GM21737 (cell line): ENCODE results near the gene CFDP1.
"Not testable (repeated sequence)": the region's sequence is repeated elsewhere in the genome, so short reads cannot be mapped to it uniquely, and the experiment has no call there.

ENCODE experiments used
- ATAC-seq: cut with Tn5 transposase; IDR thresholded peaks from one replicate; pipeline ENCODE4 v1.9.1; 2021; ENCODE audit warnings: mild to moderate bottlenecking, moderate library complexity; ENCODE audit not compliant: unreplicated experiment

CFDP1 gene

GRCh38 chr16:75459691-75460090 is 26.4 kb upstream of the CFDP1 start:
- ATAC-seq, result no peak

GRCh38 chr16:75458439-75458838 is 25.1 kb upstream of the CFDP1 start:
- ATAC-seq, result no peak

GRCh38 chr16:75458029-75458428 is 24.7 kb upstream of the CFDP1 start:
- no peak for ATAC-seq

- ATAC-seq, result no peak
Measured at GRCh38 chr16:75457485-75458021, 24.2 kb upstream of the CFDP1 start.

- no peak for ATAC-seq
Measured at GRCh38 chr16:75456971-75457370, 23.7 kb upstream of the CFDP1 start.

GRCh38 chr16:75456486-75456885 is 23.2 kb upstream of the CFDP1 start:
- ATAC-seq, result not testable (repeated sequence)

- ATAC-seq, result no peak
Measured at GRCh38 chr16:75455677-75456076, 22.4 kb upstream of the CFDP1 start.

- no peak for ATAC-seq
Measured at GRCh38 chr16:75452464-75453190, 19.3 kb upstream of the CFDP1 start.

GRCh38 chr16:75446416-75446815 is 13.1 kb upstream of the CFDP1 start:
- no peak for ATAC-seq

GRCh38 chr16:75445298-75445697 is 12.0 kb upstream of the CFDP1 start:
- ATAC-seq, result no peak

GRCh38 chr16:75443298-75443697 is 10.0 kb upstream of the CFDP1 start:
- no peak for ATAC-seq

GRCh38 chr16:75433732-75434413 is 570 bp upstream of the CFDP1 start:
- peak; percentile 64 for ATAC-seq

GRCh38 chr16:75429621-75430403 is 3.5 kb downstream of the CFDP1 start:
- no peak for ATAC-seq

- ATAC-seq, result not testable (repeated sequence)
Measured at GRCh38 chr16:75426524-75426923, 6.8 kb downstream of the CFDP1 start.

- ATAC-seq, result not testable (repeated sequence)
Measured at GRCh38 chr16:75424105-75424762, 9.1 kb downstream of the CFDP1 start.

GRCh38 chr16:75423723-75424104 is 9.6 kb downstream of the CFDP1 start:
- no peak for ATAC-seq

GRCh38 chr16:75421820-75422126 is 11.5 kb downstream of the CFDP1 start:
- ATAC-seq, result no peak

- ATAC-seq, result peak; percentile 93
Measured at GRCh38 chr16:75420987-75421819, 12.1 kb downstream of the CFDP1 start.

GRCh38 chr16:75416904-75417565 is 16.3 kb downstream of the CFDP1 start:
- ATAC-seq, result no peak
